Pancreas (tissue), 10 donors: ENCODE results near the gene CPXM2. TPM values are rescaled to one million over a fixed set of nuclear protein-coding genes. Genes with fewer than 3 reads are reported as not detected.

Experiments used
- ATAC-seq, 4 donors: fragments of 200-7000 bp; cut with Tn5 transposase; one replicate each; pipeline versions ENCODE4 v1.8.0 to v1.9.1; 2020; ENCODE audit warnings: mild to moderate bottlenecking in 4 of 4, moderate library complexity in 4 of 4
- DNase-seq, 6 donors: peaks; one replicate each; pipeline ENCODE4 v3.0.0-alpha.2; 2020
- FAIRE-seq: peaks from 2 replicates; lab custom pipeline; 2012; peaks lifted over from hg19 to GRCh38; lab: Jason Lieb, UNC
- H3K27ac ChIP-seq, 4 donors: fragments of 200-600 bp; sonication (generic); 1 replicate in 3 of 4; 2 replicates in 1 of 4; pipeline versions ENCODE4 v1.5.0 to v1.8.0; 2020
- H3K27me3 ChIP-seq, 4 donors: fragments of 200-600 bp; one replicate each; pipeline ENCODE4 v1.8.0; 2021
- H3K36me3 ChIP-seq, 3 donors: fragments of 200-600 bp; sonication (generic) in 1 of 3; one replicate each; pipeline versions ENCODE4 v1.5.0 to v1.8.0; 2020 to 2021
- H3K4me1 ChIP-seq, 3 donors: fragments of 200-600 bp; one replicate each; pipeline ENCODE4 v1.8.0; 2021
- H3K4me3 ChIP-seq, 4 donors: fragments of 200-600 bp; sonication (generic) in 2 of 4; one replicate each; pipeline versions ENCODE4 v1.5.0 to v1.8.0; 2020 to 2021
- H3K9me3 ChIP-seq, 4 donors: fragments of 200-600 bp; one replicate each; pipeline ENCODE4 v1.8.0; 2021
- CTCF ChIP-seq, 4 donors: fragments of 200-600 bp; sonication (generic) in 3 of 4; IDR thresholded peaks; one replicate each; pipeline versions ENCODE4 v1.5.0 to v1.8.0; 2021; ENCODE audit warnings: antibody characterized with exemption in 4 of 4
- WGBS, 2 donors: extraction: QIAGEN DNeasy Blood & Tissue Kit; methylation state at CpG; one replicate each; pipeline ENCODE4 v1.1.7; 2013; 5-methylcytosine and 5-hydroxymethylcytosine counted together
- intact Hi-C, 3 donors: fragments of 100-400 bp; cut with DNase I; formaldehyde crosslinking; loops; one replicate each; pipeline versions ENCODE4 v1.11.1 to v1.14.2; 2022
- polyA plus RNA-seq, 2 donors: library from polyadenylated mRNA; stranded (reverse); fragments of 200-250 nt; gene quantifications; one replicate each; pipeline ENCODE4 v1.2.3, GENCODE V29; 2013
- total RNA-seq, 6 donors: library from RNA; stranded (reverse); fragmentation: NEBNext Ultra II Directional in 4 of 6; extraction: Animal tissue kit (Norgen Biotek cat#: 25700) in 4 of 6; gene quantifications; one replicate each; pipeline versions ENCODE4 v1.2.1 to v1.2.4, GENCODE V29; 2021 to 2023
- donor health status: healthy with polysubstance abuse.
- donor health status: DM: no; HTN: no; CAD: no; lungs with moderate emphysema.
- donor health status: DM: no; HTN: no; CAD: no.
- donor health status: control.
- donor health status: control.
- donor health status: Bipolar disorder and iron deficiency.
- donor health status: DM: yes; HTN: yes; CAD: no.
- donor health status: DM: no; HTN: no; CAD: no.
- donor health status: DM: no; HTN: no; CAD: no.
- donor health status: DM: yes; HTN: yes; CAD: no.

Gene CPXM2
- total and polyA plus RNA-seq, 8 donors = 0.46 to 3.9 (median 1.2) TPM

DNA sequence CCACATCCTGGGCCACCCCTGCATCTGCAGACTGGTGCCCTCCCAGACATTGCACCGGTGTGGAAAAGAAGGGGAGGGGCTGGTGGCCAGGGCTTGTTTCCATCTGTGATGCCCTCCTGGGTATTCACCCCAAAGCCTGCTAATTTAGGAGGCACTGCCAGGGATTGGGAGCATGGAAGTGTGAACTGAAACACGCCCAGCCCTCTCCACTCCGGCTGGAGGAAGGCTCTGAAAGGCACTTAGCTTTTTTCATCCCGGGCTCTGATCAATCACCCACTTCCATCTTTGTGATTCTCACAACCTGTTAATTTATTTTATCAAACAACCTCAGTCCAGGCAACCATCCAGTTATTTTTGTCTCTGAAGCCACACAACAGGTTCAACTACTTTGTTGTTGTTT lies 20.9 kb upstream of the CPXM2 start:
- Histone ChIP-seq H3K4me1 (no peaks in the 10 kb centered on the region), H3K36me3 (no peaks in the 10 kb centered on the region), H3K27ac (no peak overlapping the region), H3K9me3 (no peaks in the 10 kb centered on the region), H3K4me3 (no peak overlapping the region), H3K27me3 (no peaks in the 10 kb centered on the region)
- TF ChIP-seq CTCF (IDR thresholded peaks at IDR 0.05) = no peak
- DNase-seq (no peak), ATAC-seq (no peak), FAIRE-seq (no peak)
- intact Hi-C loops = no loop called here
- WGBS, 2 donors = 36 to 38% methylated on average over 4 of the region's 4 CpGs

DNA sequence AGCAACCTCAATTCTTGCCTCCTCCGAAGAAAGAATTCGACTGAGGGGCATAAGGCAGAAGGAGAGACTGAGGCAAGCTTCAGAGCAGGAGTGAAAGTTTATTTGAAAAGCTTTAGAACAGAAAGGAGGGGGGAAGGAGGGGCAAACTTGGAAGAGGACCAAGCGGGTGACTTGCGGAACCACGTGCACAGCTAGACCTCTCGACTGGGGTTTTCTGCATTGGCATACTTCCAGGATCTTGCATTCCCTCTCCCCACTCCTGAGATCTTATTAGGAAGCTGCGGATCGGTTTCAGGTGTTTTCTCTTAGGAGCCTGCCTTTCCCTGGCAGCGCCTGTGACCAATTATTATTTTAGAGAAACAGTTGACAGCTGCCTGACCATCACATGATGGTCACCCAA lies 20.3 kb upstream of the CPXM2 start:
- no peak for FAIRE-seq
- H3K9me3 ChIP-seq = no peaks in the 10 kb centered on the region
- no peak for ATAC-seq
- DNase-seq = no peak
- TF ChIP-seq CTCF (IDR thresholded peaks at IDR 0.05) = no peak
- no peak overlapping the region for H3K27ac ChIP-seq
- H3K4me3 ChIP-seq = no peak overlapping the region
- no peaks in the 10 kb centered on the region for H3K27me3 ChIP-seq
- intact Hi-C loops = no loop called here
- 36 to 49% methylated on average over 9 of the region's 9 CpGs for whole genome bisulfite sequencing, 2 donors
- no peaks in the 10 kb centered on the region for H3K36me3 ChIP-seq
- no peaks in the 10 kb centered on the region for H3K4me1 ChIP-seq

GRCh38 chr10:123909866-123910265 lies 18.3 kb upstream of the CPXM2 start:
- no peak for ATAC-seq
- no peaks in the 10 kb centered on the region for H3K27me3 ChIP-seq

DNA sequence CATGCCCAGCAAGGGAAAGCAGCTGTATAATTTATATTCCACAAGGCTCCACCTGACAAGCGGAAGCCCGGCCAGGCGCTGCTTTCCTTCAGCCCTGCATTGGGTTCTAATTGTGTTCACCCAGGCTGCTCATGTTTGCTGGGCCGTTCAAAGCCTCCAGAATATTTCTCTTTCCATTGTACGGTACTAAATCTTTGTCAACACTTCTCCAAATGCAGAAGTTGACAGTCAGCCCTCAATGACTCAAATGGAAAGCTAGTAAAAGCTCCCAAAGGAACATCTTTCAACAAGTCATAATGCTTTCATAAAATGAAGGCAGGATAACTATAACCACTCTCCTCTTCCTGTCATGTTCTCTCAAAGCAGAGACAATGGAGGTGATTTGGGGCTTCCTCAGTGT lies 17.8 kb upstream of the CPXM2 start:
- Histone ChIP-seq H3K4me3 (no peak overlapping the region), H3K27ac (no peak overlapping the region), H3K9me3 (no peaks in the 10 kb centered on the region), H3K36me3 (no peaks in the 10 kb centered on the region), H3K4me1 (no peaks in the 10 kb centered on the region), H3K27me3 (no peaks in the 10 kb centered on the region)
- intact Hi-C loops = no loop called here
- TF ChIP-seq CTCF (IDR thresholded peaks at IDR 0.05) = no peak
- ATAC-seq (no peak), DNase-seq (no peak), FAIRE-seq (no peak)
- 57 to 67% methylated on average over 5 of the region's 5 CpGs for WGBS, 2 donors

More at GRCh38 chr10:123909866-123910265, 18.3 kb upstream of the CPXM2 start:
- Histone ChIP-seq H3K27ac (no peak overlapping the region), H3K9me3 (no peaks in the 10 kb centered on the region), H3K4me1 (no peaks in the 10 kb centered on the region), H3K4me3 (no peak overlapping the region), H3K36me3 (no peaks in the 10 kb centered on the region)
- FAIRE-seq (no peak), DNase-seq (no peak)
- TF ChIP-seq CTCF (IDR thresholded peaks at IDR 0.05) = no peak
- intact Hi-C loops = no loop called here
- 64 to 65% methylated on average over 8 of the region's 8 CpGs for WGBS, 2 donors

- WGBS, 2 donors = 48 to 52% methylated on average over 4 of the region's 4 CpGs
- no peaks in the 10 kb centered on the region for H3K27me3 ChIP-seq
- intact Hi-C loops = no loop called here
- TF ChIP-seq CTCF (IDR thresholded peaks at IDR 0.05) = no peak
- DNase-seq (no peak), ATAC-seq (no peak), FAIRE-seq (no peak)
- no peak overlapping the region for H3K4me3 ChIP-seq
- no peak overlapping the region for H3K27ac ChIP-seq
- H3K9me3 ChIP-seq = no peaks in the 10 kb centered on the region
- no peaks in the 10 kb centered on the region for H3K36me3 ChIP-seq
- H3K4me1 ChIP-seq = no peaks in the 10 kb centered on the region
Observed at GRCh38 chr10:123908379-123908778, 16.8 kb upstream of the CPXM2 start.
